Measurements from ENCODE around the gene RSPH4A.

Gene RSPH4A

GRCh38 chr6:116577486-116577885 lies 38.8 kb upstream of the RSPH4A start:
- H3K9me3 ChIP-seq (ENCODE audit: insufficient read depth, low read length) = no peaks in the 10 kb centered on the region
- no peak overlapping the region for H3K4me2 ChIP-seq (ENCODE audit: low read length)
- no peak overlapping the region for H3K27ac ChIP-seq (ENCODE audit: low read length)
- peaks cover 10% of the 10 kb centered on the region for H3K4me1 ChIP-seq (ENCODE audit: low read length)
- H3K9ac ChIP-seq (ENCODE audit: low read length) = no peak overlapping the region
- TF ChIP-seq CTCF (IDR thresholded peaks at IDR 0.05; ENCODE audit: low read depth, low read length) = no peak
- TF ChIP-seq EZH2phosphoT487 (IDR thresholded peaks at IDR 0.05; ENCODE audit: low read depth) = no peak
- H3K36me3 ChIP-seq (replicated peaks; ENCODE audit: low read depth, low read length) = peaks cover 11% of the 10 kb centered on the region
- H3K27me3 ChIP-seq (ENCODE audit: low read depth, low read length) = no peaks in the 10 kb centered on the region
- H3K4me3 ChIP-seq (ENCODE audit: low read length) = no peak overlapping the region
- H4K20me1 ChIP-seq (ENCODE audit: insufficient read depth, low read length) = no peaks in the 10 kb centered on the region
- peaks cover 57% of the 10 kb centered on the region for H3K79me2 ChIP-seq (ENCODE audit: low read length)
- H2AFZ ChIP-seq (ENCODE audit: low read depth, low read length) = no peak overlapping the region

DNA sequence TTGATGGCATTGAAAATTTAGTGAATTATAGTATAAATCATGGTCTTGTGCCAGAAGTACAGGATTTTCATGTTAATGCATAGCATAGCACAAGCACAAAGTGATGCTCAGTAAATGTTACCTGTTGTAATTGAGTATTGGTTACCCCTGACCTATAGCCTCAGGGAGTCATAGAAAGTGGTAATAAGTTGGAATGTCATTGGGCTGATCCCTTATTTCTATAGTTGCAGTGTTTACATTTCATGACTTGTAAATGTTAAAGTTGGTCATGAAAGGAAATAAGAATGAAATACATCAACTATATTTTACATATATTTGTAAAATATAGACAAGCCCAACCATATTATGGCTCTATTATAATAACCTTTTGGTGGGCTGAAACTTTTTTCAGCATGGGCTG lies 37.9 kb upstream of the RSPH4A start:
- Histone ChIP-seq H3K36me3 (replicated peaks; ENCODE audit: low read depth, low read length) (peaks cover 11% of the 10 kb centered on the region), H4K20me1 (ENCODE audit: insufficient read depth, low read length) (no peaks in the 10 kb centered on the region), H3K9me3 (ENCODE audit: insufficient read depth, low read length) (no peaks in the 10 kb centered on the region), H3K79me2 (ENCODE audit: low read length) (peaks cover 48% of the 10 kb centered on the region), H3K4me3 (ENCODE audit: low read length) (no peak overlapping the region), H3K4me2 (ENCODE audit: low read length) (no peak overlapping the region), H3K27ac (ENCODE audit: low read length) (no peak overlapping the region), H2AFZ (ENCODE audit: low read depth, low read length) (no peak overlapping the region), H3K27me3 (ENCODE audit: low read depth, low read length) (no peaks in the 10 kb centered on the region), H3K4me1 (ENCODE audit: low read length) (0 out of 2 replicates have a peak, but pooled peaks cover 3% of the 10 kb centered on the region), H3K9ac (ENCODE audit: low read length) (no peak overlapping the region)
- TF ChIP-seq CTCF (IDR thresholded peaks at IDR 0.05; ENCODE audit: low read depth, low read length) = no peak
- TF ChIP-seq EZH2phosphoT487 (IDR thresholded peaks at IDR 0.05; ENCODE audit: low read depth) = no peak

- H2AFZ ChIP-seq (ENCODE audit: low read depth, low read length) = no peak overlapping the region
- no peaks in the 10 kb centered on the region for H3K9me3 ChIP-seq (ENCODE audit: insufficient read depth, low read length)
- H3K27ac ChIP-seq (ENCODE audit: low read length) = no peak overlapping the region
- no peak overlapping the region for H3K4me2 ChIP-seq (ENCODE audit: low read length)
- peaks cover 11% of the 10 kb centered on the region for H3K36me3 ChIP-seq (replicated peaks; ENCODE audit: low read depth, low read length)
- H3K4me3 ChIP-seq (ENCODE audit: low read length) = no peak overlapping the region
- no peaks in the 10 kb centered on the region for H4K20me1 ChIP-seq (ENCODE audit: insufficient read depth, low read length)
- H3K9ac ChIP-seq (ENCODE audit: low read length) = no peak overlapping the region
- TF ChIP-seq EZH2phosphoT487 (IDR thresholded peaks at IDR 0.05; ENCODE audit: low read depth) (no peak), CTCF (IDR thresholded peaks at IDR 0.05; ENCODE audit: low read depth, low read length) (no peak)
- H3K79me2 ChIP-seq (ENCODE audit: low read length) = peaks cover 40% of the 10 kb centered on the region
- H3K27me3 ChIP-seq (ENCODE audit: low read depth, low read length) = no peaks in the 10 kb centered on the region
- peaks cover 7% of the 10 kb centered on the region for H3K4me1 ChIP-seq (ENCODE audit: low read length)
These were observed 37.1 kb upstream of the RSPH4A start for GRCh38 chr6:116579143-116579542.

DNA sequence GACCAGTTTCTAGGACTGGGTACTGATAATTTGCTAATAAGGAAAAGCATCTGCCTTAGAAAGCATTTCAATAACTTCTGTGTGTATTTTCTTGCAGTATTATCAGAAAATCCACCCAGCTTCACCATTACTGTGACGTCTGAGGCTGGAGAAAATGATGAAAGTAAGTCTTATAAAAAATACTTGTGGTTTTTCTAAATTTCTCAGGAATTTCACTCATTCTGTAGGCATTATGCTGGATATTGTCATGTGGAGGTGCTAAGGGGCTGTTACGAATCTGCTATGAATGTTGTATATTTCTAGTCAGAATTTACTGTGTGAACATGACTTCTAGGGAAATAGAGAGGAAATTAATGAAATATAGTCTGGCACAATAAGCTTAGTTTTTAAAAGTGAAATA lies 36.1 kb upstream of the RSPH4A start:
- no peak overlapping the region for H2AFZ ChIP-seq (ENCODE audit: low read depth, low read length)
- H3K4me1 ChIP-seq (ENCODE audit: low read length) = peaks cover 7% of the 10 kb centered on the region
- H3K36me3 ChIP-seq (replicated peaks; ENCODE audit: low read depth, low read length) = peaks cover 16% of the 10 kb centered on the region
- no peaks in the 10 kb centered on the region for H4K20me1 ChIP-seq (ENCODE audit: insufficient read depth, low read length)
- H3K27ac ChIP-seq (ENCODE audit: low read length) = no peak overlapping the region
- peaks cover 32% of the 10 kb centered on the region for H3K79me2 ChIP-seq (ENCODE audit: low read length)
- no peak overlapping the region for H3K4me2 ChIP-seq (ENCODE audit: low read length)
- no peak overlapping the region for H3K4me3 ChIP-seq (ENCODE audit: low read length)
- H3K9ac ChIP-seq (ENCODE audit: low read length) = no peak overlapping the region
- TF ChIP-seq CTCF (IDR thresholded peaks at IDR 0.05; ENCODE audit: low read depth, low read length) = no peak
- TF ChIP-seq EZH2phosphoT487 (IDR thresholded peaks at IDR 0.05; ENCODE audit: low read depth) = no peak
- H3K27me3 ChIP-seq (ENCODE audit: low read depth, low read length) = no peaks in the 10 kb centered on the region
- H3K9me3 ChIP-seq (ENCODE audit: insufficient read depth, low read length) = no peaks in the 10 kb centered on the region
